Urinary bladder (tissue), 4 donors: ENCODE measurements around the gene TMEM170B. TPM values are rescaled to one million over a fixed set of nuclear protein-coding genes. Genes with fewer than 3 reads are reported as not detected.

ENCODE experiments used
- DNase-seq: peaks from one replicate; pipeline ENCODE4 v3.0.0-alpha.2; 2015; ENCODE audit errors: extremely low spot score
- H3K27ac ChIP-seq: one replicate; pipeline ENCODE4 v1.5.1; 2013; ENCODE audit warnings: low read depth, mild to moderate bottlenecking, moderate library complexity
- H3K36me3 ChIP-seq: one replicate; pipeline ENCODE4 v1.6.1; 2013; ENCODE audit warnings: mild to moderate bottlenecking, moderate library complexity; ENCODE audit not compliant: insufficient read depth
- H3K4me1 ChIP-seq: one replicate; pipeline ENCODE4 v1.6.1; 2013; ENCODE audit warnings: mild to moderate bottlenecking, moderate library complexity; ENCODE audit not compliant: insufficient read depth
- H3K4me3 ChIP-seq: one replicate; pipeline ENCODE4 v1.5.1; 2013; ENCODE audit warnings: low read depth, low read length
- whole genome bisulfite sequencing: extraction: QIAGEN DNeasy Blood & Tissue Kit; methylation state at CpG from one replicate; pipeline ENCODE4 v1.1.7; 2013; 5-methylcytosine and 5-hydroxymethylcytosine counted together
- polyA plus RNA-seq: library from polyadenylated mRNA; stranded (reverse); fragments of 200-250 nt; gene quantifications from one replicate; pipeline ENCODE4 v1.2.3, GENCODE V29; 2013
- small RNA-seq: library from RNA; depleted of rRNA; stranded (forward); fragments of <200 nt; gene quantifications from one replicate; pipeline ENCODE3, GENCODE V24; 2014
- total RNA-seq: library from RNA; depleted of rRNA; stranded (reverse); fragments of >200 nt; gene quantifications from one replicate; pipeline ENCODE4 v1.2.3, GENCODE V29; 2014
- donor health status: healthy with polysubstance abuse.
- donor health status: healthy.

The TMEM170B gene
- total and polyA plus RNA-seq, 2 donors, result 2.7 to 11.2 TPM

DNA sequence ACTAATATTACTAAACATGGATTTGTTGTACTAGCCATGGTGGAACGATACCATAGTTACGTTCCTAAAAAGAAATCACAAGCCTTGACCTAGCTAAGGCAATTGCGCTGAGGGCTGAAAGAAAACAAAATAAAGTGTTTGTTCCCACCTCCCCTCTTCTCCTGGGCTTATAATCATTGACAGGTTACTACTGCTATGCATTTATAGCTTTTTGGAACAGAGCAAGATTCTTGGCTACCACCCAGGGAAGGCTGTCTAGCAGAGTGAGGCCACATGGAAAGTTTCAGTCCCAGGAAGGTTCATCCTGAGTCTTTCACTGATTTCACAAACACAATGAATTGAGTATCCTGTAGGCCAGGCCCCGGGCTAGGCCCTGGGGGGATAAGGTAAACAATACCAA lies 84.6 kb downstream of the TMEM170B start:
- no peaks in the 10 kb centered on the region for H3K4me1 ChIP-seq
- no peak for DNase-seq
- no peak overlapping the region for H3K4me3 ChIP-seq
- WGBS, result 72% methylated on average over 4 of the region's 4 CpGs
- H3K36me3 ChIP-seq, result no peaks in the 10 kb centered on the region
- H3K27ac ChIP-seq, result no peak overlapping the region

DNA sequence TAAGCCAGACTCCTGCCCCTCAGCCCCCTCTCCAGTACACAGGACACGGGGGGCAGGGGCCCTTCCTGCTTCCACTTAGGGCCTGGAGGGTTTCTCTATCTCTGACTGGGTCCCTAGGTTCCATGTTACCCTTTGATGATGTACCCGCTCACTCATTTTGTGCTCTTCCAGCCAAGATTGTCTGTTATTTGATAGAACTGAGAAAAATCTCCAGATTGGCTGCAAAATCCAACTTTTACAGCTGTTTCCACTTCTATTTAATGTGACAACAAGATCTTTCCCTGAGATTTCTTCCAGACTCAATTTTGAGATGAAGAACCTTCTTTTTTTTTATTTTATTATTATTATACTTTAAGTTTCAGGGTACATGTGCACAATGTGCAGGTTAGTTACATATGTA lies 85.7 kb downstream of the TMEM170B start:
- WGBS, result 93% methylated on average over 2 of the region's 2 CpGs
- no peaks in the 10 kb centered on the region for H3K4me1 ChIP-seq

GRCh38 chr6:11625302-11625701 lies 87.8 kb downstream of the TMEM170B start:
- no peak overlapping the region for H3K4me3 ChIP-seq
- H3K27ac ChIP-seq, result no peak overlapping the region
- DNase-seq, result no peak
- H3K36me3 ChIP-seq, result no peaks in the 10 kb centered on the region
- H3K4me1 ChIP-seq, result no peaks in the 10 kb centered on the region
- WGBS, result 59% methylated on average over 8 of the region's 8 CpGs

More for the DNA sequence above, 85.7 kb downstream of the TMEM170B start:
- Histone ChIP-seq H3K27ac (no peak overlapping the region), H3K4me3 (no peak overlapping the region), H3K36me3 (no peaks in the 10 kb centered on the region)
- DNase-seq, result no peak

DNA sequence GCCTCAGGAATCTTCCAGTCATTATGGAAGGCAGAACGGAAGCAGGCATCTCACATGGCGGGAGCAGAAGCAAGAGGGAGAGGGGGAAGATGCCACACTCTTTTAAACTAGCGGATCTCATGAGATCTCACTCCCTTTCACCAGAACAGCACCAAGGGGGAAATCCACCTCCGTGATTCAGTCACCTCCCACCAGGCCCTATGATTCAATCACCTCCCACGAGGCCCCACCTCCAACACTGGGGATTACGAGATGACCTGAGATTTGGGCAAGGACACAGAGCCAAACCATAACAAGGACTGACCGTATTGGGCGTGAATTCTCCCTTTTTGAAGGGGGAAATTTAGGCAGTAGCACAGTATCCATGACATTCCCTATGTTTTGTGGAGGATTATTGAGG lies 88.8 kb downstream of the TMEM170B start:
- H3K4me1 ChIP-seq, result no peaks in the 10 kb centered on the region
- no peak overlapping the region for H3K4me3 ChIP-seq
- no peak overlapping the region for H3K27ac ChIP-seq
- DNase-seq, result no peak
- 94% methylated on average over 8 of the region's 8 CpGs for WGBS
- no peaks in the 10 kb centered on the region for H3K36me3 ChIP-seq

DNA sequence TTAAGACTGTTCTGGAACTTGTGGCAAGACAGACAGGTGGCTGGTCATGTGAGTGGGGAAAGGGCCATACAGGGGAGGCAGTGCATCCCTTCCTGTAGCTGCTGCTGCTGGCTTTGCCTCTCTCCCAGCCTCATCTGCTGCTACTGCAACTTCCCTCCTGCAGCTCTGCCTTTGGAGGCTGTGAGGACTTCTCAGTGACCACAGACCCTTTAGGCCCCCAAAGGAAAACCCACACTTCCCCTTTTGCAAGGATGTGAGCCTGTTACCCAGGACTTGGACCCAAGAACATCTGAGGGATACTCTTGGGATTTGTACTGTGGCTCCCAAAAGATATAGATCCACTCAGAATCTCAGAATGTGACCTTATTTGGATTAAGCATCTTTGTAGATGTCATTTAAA lies 91.0 kb downstream of the TMEM170B start:
- H3K36me3 ChIP-seq, result no peaks in the 10 kb centered on the region
- no peaks in the 10 kb centered on the region for H3K4me1 ChIP-seq
- no peak overlapping the region for H3K4me3 ChIP-seq
- H3K27ac ChIP-seq, result no peak overlapping the region
- no peak for DNase-seq

DNA sequence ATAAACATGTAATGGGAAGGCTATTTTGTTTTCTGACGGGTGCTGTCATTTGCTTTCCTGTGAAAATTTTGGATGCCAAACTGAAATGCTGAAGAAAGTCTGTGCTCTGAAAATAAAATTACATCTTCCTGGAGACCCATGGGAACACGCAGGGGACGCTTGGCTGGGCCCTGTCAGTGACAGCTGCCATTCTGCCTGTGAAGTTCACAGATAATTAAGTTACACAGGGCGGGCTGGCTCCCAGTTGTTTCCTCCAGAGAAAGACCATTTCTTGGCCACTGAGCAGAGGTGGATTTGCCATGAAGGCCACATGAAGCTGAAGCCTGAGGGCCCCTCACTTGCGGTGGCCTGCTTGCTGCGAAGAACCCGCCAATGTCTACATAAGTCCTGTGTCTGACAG lies 93.5 kb downstream of the TMEM170B start:
- no peaks in the 10 kb centered on the region for H3K4me1 ChIP-seq
- no peak overlapping the region for H3K27ac ChIP-seq
- WGBS, result 91% methylated on average over 7 of the region's 7 CpGs
- no peak for DNase-seq
- H3K4me3 ChIP-seq, result no peak overlapping the region
- no peaks in the 10 kb centered on the region for H3K36me3 ChIP-seq

- Histone ChIP-seq H3K4me1 (no peaks in the 10 kb centered on the region), H3K4me3 (no peak overlapping the region), H3K27ac (no peak overlapping the region), H3K36me3 (no peaks in the 10 kb centered on the region)
- DNase-seq, result no peak
- 85% methylated on average over 5 of the region's 5 CpGs for WGBS
These were observed 94.0 kb downstream of the TMEM170B start for GRCh38 chr6:11631539-11631938.

DNA sequence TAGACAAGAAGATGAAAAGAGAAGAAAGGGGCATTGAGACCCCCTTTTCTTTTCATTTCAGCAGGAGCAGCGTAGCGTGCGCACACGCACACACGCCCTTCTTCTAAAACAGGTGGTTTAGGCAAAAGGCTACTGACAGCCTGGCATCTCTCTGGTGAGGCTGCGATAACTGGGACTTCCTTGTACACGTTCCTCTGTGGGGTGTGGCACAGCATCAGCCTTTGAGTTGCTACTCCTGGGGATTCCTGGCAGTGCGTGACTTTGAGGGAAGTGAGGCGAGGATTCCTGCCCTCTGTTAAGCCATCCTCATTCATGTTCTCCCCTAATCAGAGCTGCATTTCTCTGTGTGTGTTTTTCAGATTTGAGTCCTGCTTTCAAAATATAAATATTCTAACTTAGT lies 94.7 kb downstream of the TMEM170B start:
- 64% methylated on average over 9 of the region's 9 CpGs for WGBS
- no peak for DNase-seq
- H3K4me3 ChIP-seq, result no peak overlapping the region
- no peaks in the 10 kb centered on the region for H3K4me1 ChIP-seq
- H3K27ac ChIP-seq, result no peak overlapping the region
- H3K36me3 ChIP-seq, result no peaks in the 10 kb centered on the region

- no peak for DNase-seq
- Histone ChIP-seq H3K4me1 (no peaks in the 10 kb centered on the region), H3K4me3 (no peak overlapping the region), H3K27ac (no peak overlapping the region), H3K36me3 (no peaks in the 10 kb centered on the region)
- 88% methylated on average over 11 of the region's 11 CpGs for WGBS
These were observed 95.4 kb downstream of the TMEM170B start for GRCh38 chr6:11632795-11633511.

Small RNA genes within 50 kb of the gene (small RNA-seq; reads per million reads assigned to genes)
- gene RNU1-64P, result not detected

Other genes with a start within 250 kb of the TMEM170B start
- gene ADTRP, start 241.1 kb downstream of the TMEM170B start, total RNA-seq, result 7.4 TPM
- gene ADTRP, start 241.1 kb downstream of the TMEM170B start, polyA plus RNA-seq, result 0.68 TPM